CD4-positive, CD25-positive, alpha-beta regulatory T cell (primary cell): ENCODE measurements around the gene SCD5. TPM values are rescaled to one million over a fixed set of nuclear protein-coding genes. Genes with fewer than 3 reads are reported as not detected.

Experiments used
- ATAC-seq, 2 donors: fragments of 150-1000 bp; cut with Tn5 transposase; one replicate each; pipeline ENCODE4 v1.10.0; 2021; ENCODE audit warnings: low read depth in 2 of 2, moderate number of reproducible peaks in 2 of 2, moderate library complexity in 1 of 2
- DNase-seq, 3 donors: peaks; one replicate each; pipeline versions ENCODE4 v3.0.0 to v3.0.0-alpha.2; 2012 to 2022; ENCODE audit warnings: mixed read lengths in 1 of 3
- H3K27ac ChIP-seq: one replicate; pipeline ENCODE4 v1.7.0; 2013; ENCODE audit warnings: mild to moderate bottlenecking, low read length; ENCODE audit not compliant: insufficient read depth, poor library complexity, severe bottlenecking
- H3K27me3 ChIP-seq: one replicate; pipeline ENCODE4 v1.7.0; 2013; ENCODE audit warnings: low read length; ENCODE audit not compliant: control insufficient read depth, insufficient read depth
- H3K36me3 ChIP-seq: one replicate; pipeline ENCODE4 v1.7.0; 2013; ENCODE audit warnings: mild to moderate bottlenecking, low read length, moderate library complexity; ENCODE audit not compliant: control insufficient read depth, insufficient read depth
- H3K4me1 ChIP-seq: 2 replicates; pipeline ENCODE4 v1.7.0; 2013; ENCODE audit warnings: mild to moderate bottlenecking, low read length; ENCODE audit not compliant: insufficient read depth, control insufficient read depth, poor library complexity, severe bottlenecking
- H3K4me3 ChIP-seq: one replicate; pipeline ENCODE4 v1.7.0; 2013; ENCODE audit warnings: low read depth, mild to moderate bottlenecking, low read length, moderate library complexity
- H3K9me3 ChIP-seq, 2 experiments: 1 replicate in 1 of 2; 2 replicates in 1 of 2; pipeline ENCODE4 v1.7.0; 2013; ENCODE audit warnings: low read length in 2 of 2, mild to moderate bottlenecking in 1 of 2, moderate library complexity in 1 of 2; ENCODE audit not compliant: control insufficient read depth in 2 of 2
- H3K27ac Mint-ChIP-seq, 3 donors: one replicate each; pipeline ENCODE4 v1.8.0; 2020 to 2022; ENCODE audit warnings: mild to moderate bottlenecking in 3 of 3, mixed read lengths in 3 of 3, moderate library complexity in 2 of 3
- H3K27me3 Mint-ChIP-seq: one replicate; pipeline ENCODE4 v1.8.0; 2022; ENCODE audit warnings: mild to moderate bottlenecking, mixed read lengths
- H3K36me3 Mint-ChIP-seq: one replicate; pipeline ENCODE4 v1.8.0; 2020; ENCODE audit warnings: mixed read lengths
- H3K4me1 Mint-ChIP-seq, 4 donors: one replicate each; pipeline ENCODE4 v1.8.0; 2020 to 2022; ENCODE audit warnings: mixed read lengths in 4 of 4, mild to moderate bottlenecking in 1 of 4
- H3K4me3 Mint-ChIP-seq, 4 donors: one replicate each; pipeline ENCODE4 v1.8.0; 2020 to 2022; ENCODE audit warnings: mild to moderate bottlenecking in 4 of 4, mixed read lengths in 4 of 4, moderate library complexity in 3 of 4
- H3K9me3 Mint-ChIP-seq, 7 donors: one replicate each; pipeline ENCODE4 v1.8.0; 2020 to 2022; ENCODE audit warnings: mixed read lengths in 7 of 7, mild to moderate bottlenecking in 3 of 7, moderate library complexity in 2 of 7
- polyA plus RNA-seq, 4 donors: library from polyadenylated mRNA; unstranded; fragments of 300-500 nt; fragmentation: Illumina TruSeq; gene quantifications; one replicate each; pipeline ENCODE4 v1.2.3, GENCODE V29; 2021
- total RNA-seq: library from RNA; stranded (reverse); gene quantifications from one replicate; pipeline ENCODE4 v1.2.3, GENCODE V29; 2022

The SCD5 gene
- total and polyA plus RNA-seq, 5 donors from 2014 or later = 0.12 to 0.14 TPM; not detected in 3

DNA sequence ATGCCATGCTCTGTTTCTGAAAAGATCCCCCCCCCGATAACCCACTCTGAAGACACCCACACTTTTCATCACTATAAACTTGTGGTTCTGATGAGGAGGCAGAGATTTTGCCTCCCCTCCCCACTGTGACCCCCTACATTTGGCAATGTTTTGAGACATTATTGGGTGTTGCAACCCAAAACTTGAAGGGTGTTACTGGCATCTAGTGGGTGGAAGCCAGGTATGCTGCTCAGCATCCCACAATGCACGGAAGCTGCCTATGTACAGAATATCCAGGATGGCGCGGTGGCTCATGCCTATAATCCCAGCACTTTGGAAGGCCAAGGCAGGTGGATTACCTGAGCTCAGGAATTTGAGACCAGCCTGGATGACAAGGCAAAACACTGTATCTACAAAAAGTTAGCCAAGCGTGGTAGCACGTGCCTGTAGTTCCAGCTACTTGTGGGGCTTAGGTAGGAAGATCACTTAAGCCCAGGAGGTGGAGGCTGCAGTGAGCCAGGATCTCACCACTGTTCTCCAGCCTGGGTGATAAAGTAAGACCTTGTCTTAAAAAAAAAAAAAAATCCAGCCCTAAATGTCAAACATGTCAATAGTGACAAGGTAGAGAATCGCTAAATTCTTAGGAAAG, 87.3 kb downstream of the SCD5 start:
- H3K4me3 ChIP-seq = no peak overlapping the region
- H3K36me3 ChIP-seq = no peaks in the 10 kb centered on the region
- peaks cover 0 to 1% (median 0%) of the 10 kb centered on the region in 7 donors for H3K9me3 Mint-ChIP-seq
- H3K4me1 Mint-ChIP-seq = no peaks in the 10 kb centered on the region
- no peaks in the 10 kb centered on the region for H3K36me3 Mint-ChIP-seq
- peaks cover 6% of the 10 kb centered on the region for H3K27me3 Mint-ChIP-seq
- no peaks in the 10 kb centered on the region for H3K4me1 ChIP-seq
- H3K4me3 Mint-ChIP-seq = no peak overlapping the region
- no peak overlapping the region for H3K27ac ChIP-seq
- DNase-seq (no peak), ATAC-seq (no peak)
- H3K27ac Mint-ChIP-seq = no peak overlapping the region
- peaks cover 2% of the 10 kb centered on the region for H3K27me3 ChIP-seq
- H3K9me3 ChIP-seq = no peaks in the 10 kb centered on the region

- no peak overlapping the region for H3K4me3 Mint-ChIP-seq
- no peaks in the 10 kb centered on the region for H3K36me3 ChIP-seq
- ATAC-seq = no peak
- no peak for DNase-seq
- no peak overlapping the region for H3K27ac Mint-ChIP-seq
- H3K36me3 Mint-ChIP-seq = no peaks in the 10 kb centered on the region
- peaks cover 0 to 2% (median 0%) of the 10 kb centered on the region in 4 donors for H3K4me1 Mint-ChIP-seq
- no peak overlapping the region for H3K4me3 ChIP-seq
- H3K27me3 ChIP-seq = peaks cover 2% of the 10 kb centered on the region
- H3K9me3 Mint-ChIP-seq = peaks cover 0 to 1% (median 0%) of the 10 kb centered on the region in 7 donors
- no peak overlapping the region for H3K27ac ChIP-seq
- H3K4me1 ChIP-seq = no peaks in the 10 kb centered on the region
- H3K9me3 ChIP-seq = no peaks in the 10 kb centered on the region
- peaks cover 6% of the 10 kb centered on the region for H3K27me3 Mint-ChIP-seq
Measured at GRCh38 chr4:82710197-82710929, 88.2 kb downstream of the SCD5 start.

GRCh38 chr4:82708982-82709381, 89.6 kb downstream of the SCD5 start:
- DNase-seq (no peak), ATAC-seq (no peak)
- Mint-ChIP-seq H3K27ac (no peak overlapping the region), H3K9me3 (no peaks in the 10 kb centered on the region), H3K27me3 (peaks cover 9% of the 10 kb centered on the region), H3K4me3 (no peak overlapping the region), H3K36me3 (no peaks in the 10 kb centered on the region), H3K4me1 (peaks cover 0 to 2% (median 0%) of the 10 kb centered on the region in 4 donors)
- no peaks in the 10 kb centered on the region for H3K36me3 ChIP-seq
- H3K4me3 ChIP-seq = no peak overlapping the region
- H3K4me1 ChIP-seq = no peaks in the 10 kb centered on the region
- peaks cover 5% of the 10 kb centered on the region for H3K27me3 ChIP-seq
- H3K9me3 ChIP-seq = no peaks in the 10 kb centered on the region
- H3K27ac ChIP-seq = no peak overlapping the region

DNA sequence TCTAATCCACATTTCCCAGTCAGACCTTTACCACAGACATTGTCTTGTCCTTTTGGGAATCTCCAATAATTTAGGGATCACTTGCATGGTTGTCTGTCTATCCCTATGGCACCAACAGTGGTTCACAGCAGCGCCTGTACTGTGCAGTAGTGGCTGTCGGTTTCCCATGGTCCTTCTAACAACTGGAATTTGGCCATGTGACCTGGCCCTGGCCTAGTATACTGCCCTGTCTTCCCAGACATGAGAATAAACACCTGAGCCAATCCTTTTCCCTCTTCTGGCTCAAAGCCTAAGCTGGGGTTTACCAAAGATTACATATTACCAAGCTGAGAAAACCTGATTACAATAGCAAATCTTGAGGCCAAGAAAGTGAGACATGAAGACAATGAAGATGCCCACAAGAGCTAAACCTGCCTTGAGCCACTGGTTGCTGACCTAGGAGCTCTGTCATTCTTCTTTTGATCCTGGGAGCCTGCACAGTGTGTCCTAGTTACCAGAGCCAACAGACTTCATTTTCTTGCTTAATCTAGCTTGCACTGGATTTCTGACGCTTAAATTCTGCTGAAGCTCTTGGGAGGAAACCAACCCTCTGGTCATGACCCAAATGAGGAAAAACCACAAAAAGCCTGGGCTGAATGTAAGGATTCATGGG, 92.1 kb downstream of the SCD5 start:
- H3K4me3 ChIP-seq = no peak overlapping the region
- no peak overlapping the region for H3K27ac ChIP-seq
- Mint-ChIP-seq H3K4me3 (no peak overlapping the region), H3K9me3 (no peaks in the 10 kb centered on the region), H3K36me3 (no peaks in the 10 kb centered on the region), H3K27me3 (peaks cover 12% of the 10 kb centered on the region), H3K27ac (no peak overlapping the region), H3K4me1 (peaks cover 0 to 2% (median 0%) of the 10 kb centered on the region in 4 donors)
- H3K27me3 ChIP-seq = peaks cover 5% of the 10 kb centered on the region
- H3K9me3 ChIP-seq = no peaks in the 10 kb centered on the region
- DNase-seq (no peak), ATAC-seq (no peak)
- H3K4me1 ChIP-seq = no peaks in the 10 kb centered on the region
- no peaks in the 10 kb centered on the region for H3K36me3 ChIP-seq

GRCh38 chr4:82705928-82706300, 92.7 kb downstream of the SCD5 start:
- Mint-ChIP-seq H3K27me3 (peaks cover 13% of the 10 kb centered on the region), H3K4me3 (no peak overlapping the region), H3K36me3 (no peaks in the 10 kb centered on the region), H3K9me3 (no peaks in the 10 kb centered on the region), H3K27ac (no peak overlapping the region), H3K4me1 (peaks cover 0 to 2% (median 0%) of the 10 kb centered on the region in 4 donors)
- no peaks in the 10 kb centered on the region for H3K36me3 ChIP-seq
- no peak for ATAC-seq
- H3K9me3 ChIP-seq = no peaks in the 10 kb centered on the region
- no peaks in the 10 kb centered on the region for H3K4me1 ChIP-seq
- DNase-seq = no peak
- H3K27ac ChIP-seq = no peak overlapping the region
- peaks cover 5% of the 10 kb centered on the region for H3K27me3 ChIP-seq
- H3K4me3 ChIP-seq = no peak overlapping the region

GRCh38 chr4:82705169-82705927, 93.2 kb downstream of the SCD5 start:
- Mint-ChIP-seq H3K4me3 (no peak overlapping the region), H3K4me1 (peaks cover 0 to 2% (median 0%) of the 10 kb centered on the region in 4 donors), H3K27me3 (peaks cover 13% of the 10 kb centered on the region), H3K9me3 (no peaks in the 10 kb centered on the region), H3K27ac (no peak overlapping the region), H3K36me3 (no peaks in the 10 kb centered on the region)
- Histone ChIP-seq H3K27ac (no peak overlapping the region), H3K9me3 (no peaks in the 10 kb centered on the region), H3K4me1 (no peaks in the 10 kb centered on the region), H3K36me3 (no peaks in the 10 kb centered on the region), H3K27me3 (peaks cover 5% of the 10 kb centered on the region), H3K4me3 (no peak overlapping the region)
- ATAC-seq (no peak), DNase-seq (no peak)

DNA sequence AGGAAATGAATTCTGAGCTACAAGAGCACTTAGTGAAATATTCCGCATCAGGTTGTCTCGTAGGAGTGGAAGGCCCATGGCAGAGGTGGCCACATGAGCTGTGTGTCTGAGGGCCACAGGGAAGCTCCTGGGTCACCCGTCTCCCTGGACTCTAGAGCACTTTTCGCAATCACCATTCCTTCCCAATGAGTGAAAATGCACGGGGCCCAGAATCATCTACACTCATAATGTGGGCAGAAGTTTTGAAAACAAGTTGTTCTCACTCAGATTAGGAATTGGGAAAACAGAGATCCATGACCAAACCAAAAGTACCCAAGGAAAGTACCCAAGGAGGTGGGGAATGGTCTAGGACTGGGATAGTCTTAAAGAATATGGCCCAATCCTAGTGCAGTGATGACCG, 94.4 kb downstream of the SCD5 start:
- Mint-ChIP-seq H3K4me1 (peaks cover 0 to 2% (median 0%) of the 10 kb centered on the region in 4 donors), H3K27me3 (peaks cover 13% of the 10 kb centered on the region), H3K9me3 (no peaks in the 10 kb centered on the region), H3K36me3 (no peaks in the 10 kb centered on the region), H3K4me3 (no peak overlapping the region), H3K27ac (no peak overlapping the region)
- Histone ChIP-seq H3K4me1 (no peaks in the 10 kb centered on the region), H3K27me3 (peaks cover 5% of the 10 kb centered on the region), H3K9me3 (no peaks in the 10 kb centered on the region), H3K27ac (no peak overlapping the region), H3K4me3 (no peak overlapping the region), H3K36me3 (no peaks in the 10 kb centered on the region)
- no peak for DNase-seq
- ATAC-seq = no peak
